Activated CD8-positive, alpha-beta memory T cell treated with anti-CD3 and anti-CD28 coated beads, Interleukin-2, amount 50 U/mL, for 4 hours (primary cell): ENCODE results near the gene ERCC6L.
A peak's percentile ranks its signal among the peaks of the same experiment; 100 is the strongest.
"Not testable (repeated sequence)": the region's sequence is repeated elsewhere in the genome, so short reads cannot be mapped to it uniquely, and the experiment has no call there.

Experiments used
- DNase-seq: peaks from one replicate; pipeline ENCODE4 v3.0.0-alpha.2; 2020

The ERCC6L gene

GRCh38 chrX:72245461-72246089 lies 6.7 kb upstream of the ERCC6L start:
- peak; percentile 53 for DNase-seq

DNA sequence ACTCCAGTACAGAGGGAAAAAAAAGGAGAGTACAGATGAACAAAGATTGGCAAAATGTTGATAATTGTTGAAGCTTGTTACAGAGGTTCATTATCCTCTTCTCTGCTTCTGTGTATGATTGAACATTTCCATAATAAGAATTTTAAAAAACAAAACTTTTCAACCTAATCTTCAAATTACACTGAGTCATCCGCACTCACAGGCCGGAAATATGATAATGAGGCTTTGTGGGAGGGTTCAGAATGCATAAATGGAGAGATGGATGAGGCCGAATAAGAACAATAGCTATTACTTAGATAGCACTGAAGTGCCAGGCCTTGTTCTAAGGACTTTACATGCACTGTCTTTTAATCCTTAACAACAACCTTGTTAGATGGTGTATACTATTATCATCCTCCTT lies 4.6 kb upstream of the ERCC6L start:
- DNase-seq, result no peak

GRCh38 chrX:72240976-72241375 lies 2.1 kb upstream of the ERCC6L start:
- DNase-seq, result no peak

- no peak for DNase-seq
Observed at GRCh38 chrX:72238183-72238582, 644 bp downstream of the ERCC6L start.

- DNase-seq, result no peak
Observed at GRCh38 chrX:72236841-72237240, 2.0 kb downstream of the ERCC6L start.

DNA sequence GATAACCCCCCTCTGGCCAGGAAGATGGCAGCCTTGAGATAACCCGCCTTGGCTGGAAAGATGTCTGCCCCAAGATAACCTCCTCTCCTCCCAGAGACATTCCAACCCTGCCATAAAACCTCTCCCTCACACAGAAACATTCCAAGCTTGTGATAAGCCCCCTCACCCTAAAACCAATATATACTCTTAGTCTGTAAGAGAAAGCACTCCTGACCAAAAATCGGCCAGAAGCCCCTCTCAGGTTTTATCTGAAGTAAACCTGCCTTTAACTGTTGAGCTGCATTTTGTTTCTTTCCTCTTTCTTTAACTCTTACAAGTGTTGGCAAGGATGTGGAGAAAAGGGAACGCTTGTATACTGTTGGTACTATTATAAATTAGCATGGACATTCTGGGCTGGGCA lies 8.5 kb downstream of the ERCC6L start:
- no peak for DNase-seq

DNA sequence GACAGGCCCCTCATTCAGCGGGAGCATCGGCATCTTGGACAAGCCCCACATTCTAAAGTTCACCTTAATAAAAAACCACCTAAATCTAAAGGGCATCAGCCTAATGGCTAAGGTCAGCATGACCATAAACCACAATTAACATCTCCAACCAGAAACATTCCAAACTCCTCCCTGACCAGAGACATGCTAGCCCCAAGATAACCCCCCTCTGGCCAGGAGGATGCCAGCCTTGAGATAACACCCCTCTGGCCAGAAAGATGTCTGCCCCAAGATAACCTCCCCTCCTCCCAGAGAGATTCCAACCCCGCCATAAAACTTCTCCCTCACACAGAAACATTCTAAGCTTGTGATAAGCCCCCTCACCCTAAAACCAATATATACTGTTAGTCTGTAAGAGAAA lies 18.5 kb downstream of the ERCC6L start:
- DNase-seq, result not testable (repeated sequence)

DNA sequence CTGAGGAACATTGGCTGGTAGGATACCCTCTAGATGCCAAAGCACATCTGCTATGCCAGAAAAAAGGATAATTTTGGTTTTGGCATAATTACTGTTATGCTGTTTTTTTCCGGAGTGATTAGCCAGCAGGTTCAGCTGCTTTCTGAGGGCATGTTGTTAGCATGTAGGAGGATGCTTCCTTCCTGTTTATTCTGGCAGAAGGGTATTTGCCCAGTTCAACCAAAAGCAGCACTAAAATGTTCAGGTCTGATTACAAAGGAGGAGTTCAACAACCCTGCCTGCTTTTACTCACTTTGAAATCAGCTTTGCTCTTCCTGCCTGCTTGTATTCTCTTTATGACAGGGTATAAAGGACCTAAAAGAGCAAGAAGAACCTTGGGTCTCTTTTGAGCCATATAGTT lies 21.9 kb downstream of the ERCC6L start:
- DNase-seq, result no peak

DNA sequence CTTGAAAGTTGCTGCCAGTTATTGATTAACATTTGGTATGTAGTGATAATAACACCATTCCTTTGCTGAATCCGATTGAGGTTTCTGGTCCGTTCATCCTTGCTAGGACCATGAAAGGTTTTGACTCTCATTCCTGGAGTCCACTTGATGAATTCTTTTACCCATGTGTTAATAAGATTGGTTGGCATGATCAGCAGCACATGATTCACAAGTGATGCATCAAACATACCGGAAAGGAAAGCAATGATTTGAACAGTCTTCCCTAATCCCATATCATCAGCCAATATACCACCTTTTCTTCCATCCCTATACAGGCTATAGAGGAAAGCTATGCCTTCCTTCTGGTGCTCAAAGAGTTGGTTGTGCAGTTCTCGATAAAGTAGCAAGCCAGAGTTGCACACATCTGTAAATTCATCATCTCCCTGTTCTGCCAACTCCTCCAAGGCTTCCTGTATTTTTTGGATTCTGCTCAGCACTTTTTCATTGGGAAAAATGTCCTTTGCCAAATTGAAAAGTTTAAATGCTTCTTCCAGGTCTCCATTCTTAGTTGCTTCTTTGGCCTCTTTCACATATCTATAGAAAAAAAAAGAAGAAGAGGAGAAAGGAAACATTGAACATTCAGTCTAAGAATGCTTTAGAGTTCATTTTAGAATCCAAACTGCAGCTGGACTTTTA lies 30.6 kb downstream of the ERCC6L start:
- DNase-seq, result no peak

- DNase-seq, result no peak
Observed at GRCh38 chrX:72207366-72207765, 31.5 kb downstream of the ERCC6L start.

DNA sequence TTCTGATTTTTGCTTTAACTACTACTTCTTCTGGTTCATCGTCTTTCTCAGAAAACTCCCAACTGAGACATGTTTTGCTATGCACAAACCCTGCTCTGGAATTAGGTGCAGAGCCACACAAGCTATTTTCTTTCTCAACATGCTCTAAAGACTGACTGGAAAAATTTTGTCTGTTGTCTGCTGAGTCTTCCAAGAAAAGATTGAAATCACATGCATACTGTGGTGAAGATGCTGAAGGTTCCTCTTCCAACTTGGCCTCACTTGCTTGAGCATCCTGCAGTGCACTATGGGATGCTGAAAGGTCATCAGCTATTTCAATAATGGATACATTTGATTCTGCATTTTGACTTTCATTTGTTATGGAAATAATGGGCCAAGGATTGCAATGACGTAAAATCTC lies 33.1 kb downstream of the ERCC6L start:
- DNase-seq, result no peak

DNA sequence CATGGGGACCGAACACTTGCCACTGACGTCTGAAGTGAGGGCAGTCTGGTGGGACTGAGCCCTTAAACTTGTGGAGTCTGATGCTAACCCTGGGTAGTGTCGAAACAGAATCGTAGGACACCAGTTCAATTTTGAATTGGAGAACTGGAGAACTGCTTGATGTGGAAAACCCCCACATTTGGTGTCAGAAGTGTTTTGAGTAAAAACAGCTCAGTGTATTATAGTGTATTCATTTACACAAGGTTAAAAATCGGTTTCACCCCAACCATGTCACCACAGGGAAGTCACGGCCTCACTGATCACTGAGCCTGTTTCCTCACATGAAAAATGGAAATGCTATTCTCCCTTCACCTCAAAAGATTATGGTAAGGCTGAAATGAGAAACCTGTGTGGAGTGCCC lies 35.4 kb downstream of the ERCC6L start:
- no peak for DNase-seq

DNA sequence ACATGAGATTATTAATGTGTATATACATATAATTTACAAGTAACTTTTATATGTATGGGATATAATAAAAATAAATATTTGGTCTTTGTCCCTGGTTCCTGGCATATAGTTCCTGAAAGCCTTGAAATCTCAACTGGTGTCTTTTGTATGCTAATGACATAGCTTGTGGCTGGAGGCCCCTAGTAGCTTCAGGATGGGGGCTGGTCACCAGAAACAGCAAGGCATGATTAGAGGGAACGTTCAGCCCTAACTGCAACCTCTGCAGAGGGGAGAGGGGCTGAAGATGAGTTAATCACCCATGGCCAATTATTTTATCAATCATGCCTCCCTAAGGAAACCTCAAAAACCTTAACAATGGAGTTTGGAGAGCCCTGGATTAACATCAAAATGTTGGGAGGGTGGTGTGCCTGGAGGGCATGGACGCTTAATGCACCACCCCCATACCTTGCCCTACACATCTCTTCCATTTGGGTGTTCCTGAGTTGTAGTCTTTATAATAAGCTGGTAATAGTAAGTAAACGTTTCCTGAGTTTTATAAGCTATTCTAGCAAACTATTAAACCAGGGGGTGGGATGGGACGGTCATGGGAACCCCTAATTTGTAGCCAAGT lies 35.9 kb downstream of the ERCC6L start:
- DNase-seq, result no peak

- no peak for DNase-seq
Observed at GRCh38 chrX:72201836-72202536, 36.8 kb downstream of the ERCC6L start.

GRCh38 chrX:72182924-72183323 lies 55.9 kb downstream of the ERCC6L start:
- no peak for DNase-seq

- DNase-seq, result peak; percentile 75
Observed at GRCh38 chrX:72181178-72182125, 57.4 kb downstream of the ERCC6L start, which contains the start of gene PIN4. PIN4 (plus strand) TSS chrX:72181757; CDS start chrX:72181786, 29 bp downstream.

GRCh38 chrX:72180539-72180938 lies 58.3 kb downstream of the ERCC6L start:
- DNase-seq, result no peak

- no peak for DNase-seq
Observed at GRCh38 chrX:72176981-72177380, 61.8 kb downstream of the ERCC6L start.

DNA sequence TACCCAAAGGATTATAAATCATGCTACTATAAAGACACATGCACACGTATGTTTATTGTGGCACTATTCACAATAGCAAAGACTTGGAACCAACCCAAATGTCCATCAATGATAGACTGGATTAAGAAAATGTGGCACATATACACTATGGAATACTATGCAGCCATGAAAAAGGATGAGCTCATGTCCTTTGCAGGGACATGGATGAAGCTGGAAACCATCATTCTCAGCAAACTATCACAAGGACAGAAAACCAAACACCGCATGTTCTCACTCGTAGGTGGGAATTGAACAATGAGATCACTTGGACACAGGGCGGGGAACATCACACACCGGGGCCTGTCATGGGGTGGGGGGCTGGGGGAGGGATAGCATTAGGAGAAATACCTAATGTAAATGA lies 62.5 kb downstream of the ERCC6L start:
- not testable (repeated sequence) for DNase-seq

DNA sequence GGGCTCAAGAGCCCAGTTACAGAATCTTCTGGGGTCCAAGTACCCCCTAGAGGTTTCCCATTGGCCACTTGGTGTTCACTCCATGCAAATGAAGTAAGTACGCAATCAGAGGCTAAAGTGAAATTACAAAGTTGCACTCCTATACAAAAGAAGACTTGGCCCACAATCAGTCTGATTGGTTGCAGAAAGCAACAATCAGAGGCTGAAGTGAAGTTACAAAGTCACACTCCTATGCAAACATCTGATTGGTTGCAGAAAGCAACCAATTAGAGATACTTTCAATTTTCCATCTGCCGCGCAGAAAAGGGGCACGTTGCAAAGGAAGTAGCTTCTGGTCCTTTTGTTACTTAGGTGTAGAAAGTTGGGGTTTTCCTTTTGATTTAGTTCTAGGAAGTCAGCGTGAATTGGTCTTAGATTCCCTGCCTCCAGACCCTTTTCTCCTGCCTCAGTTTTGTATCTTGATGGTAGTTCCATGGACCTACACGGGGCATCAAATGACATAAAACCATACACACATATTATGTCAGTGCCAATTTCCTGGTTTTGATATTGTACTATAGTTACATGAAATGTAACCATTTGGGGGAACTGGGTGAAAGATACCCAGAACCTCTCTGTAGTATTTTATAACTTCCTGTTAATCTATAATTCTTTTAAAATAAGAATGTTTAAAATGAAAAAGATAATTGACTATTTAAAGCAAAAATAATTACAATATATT lies 69.7 kb downstream of the ERCC6L start:
- DNase-seq, result peak; percentile 16

- no peak for DNase-seq
Observed at GRCh38 chrX:72165551-72165950, 73.3 kb downstream of the ERCC6L start.

GRCh38 chrX:72159769-72160168 lies 79.1 kb downstream of the ERCC6L start:
- DNase-seq, result no peak
